Muscle of leg (tissue), 11 donors: ENCODE data around the gene KRTAP10-11. TPM values are rescaled to one million over a fixed set of nuclear protein-coding genes. Genes with fewer than 3 reads are reported as not detected.

Experiments
- DNase-seq: peaks from one replicate; pipeline ENCODE4 v3.0.0; 2013
- H3K27ac ChIP-seq: one replicate; pipeline ENCODE4 v1.5.1; 2013; ENCODE audit warnings: mild to moderate bottlenecking, low read length, control low read depth
- H3K27me3 ChIP-seq: one replicate; pipeline ENCODE4 v1.6.1; 2013; ENCODE audit warnings: low read length; ENCODE audit not compliant: control insufficient read depth, insufficient read depth
- H3K36me3 ChIP-seq: one replicate; pipeline ENCODE4 v1.6.1; 2013; ENCODE audit warnings: low read length; ENCODE audit not compliant: control insufficient read depth, insufficient read depth
- H3K4me1 ChIP-seq: one replicate; pipeline ENCODE4 v1.6.1; 2013; ENCODE audit warnings: low read length; ENCODE audit not compliant: control insufficient read depth, insufficient read depth
- H3K4me3 ChIP-seq: one replicate; pipeline ENCODE4 v1.5.1; 2013; ENCODE audit warnings: low read length, control low read depth
- H3K9me3 ChIP-seq: replicated peaks from 2 replicates; pipeline ENCODE4 v1.6.1; 2013; ENCODE audit warnings: low read depth, low read length; ENCODE audit not compliant: control insufficient read depth
- WGBS: methylation state at CpG from one replicate; pipeline ENCODE4 v1.1.5; 2013; ENCODE audit warnings: missing lambda C conversion rate; ENCODE audit not compliant: insufficient coverage; 5-methylcytosine and 5-hydroxymethylcytosine counted together
- polyA plus RNA-seq, 8 donors: library from polyadenylated mRNA; unstranded; fragments of 120-200 nt; gene quantifications; one replicate each; pipeline versions ENCODE4 v1.2.1 to v1.2.3, GENCODE V29; 2013; ENCODE audit warnings: inconsistent platforms in 1 of 8, low replicate concordance in 1 of 8; ENCODE audit not compliant: insufficient read length in 8 of 8, insufficient read depth in 1 of 8
- total RNA-seq: library from RNA; stranded (reverse); fragments of 120-200 nt; gene quantifications from one replicate; pipeline ENCODE4 v1.2.4, GENCODE V29; 2013

Gene KRTAP10-11
- total and polyA plus RNA-seq, 9 donors, result not detected

GRCh38 chr21:44615466-44615865 lies 30.7 kb upstream of the KRTAP10-11 start:
- Histone ChIP-seq H3K4me3 (no peak overlapping the region), H3K9me3 (peaks cover 7% of the 10 kb centered on the region), H3K36me3 (no peaks in the 10 kb centered on the region), H3K27ac (no peak overlapping the region), H3K27me3 (peaks cover 11% of the 10 kb centered on the region), H3K4me1 (no peaks in the 10 kb centered on the region)
- 83% methylated on average over 3 of the region's 8 CpGs for WGBS
- DNase-seq, result no peak

GRCh38 chr21:44615911-44616590 lies 30.2 kb upstream of the KRTAP10-11 start:
- H3K4me1 ChIP-seq, result no peaks in the 10 kb centered on the region
- peaks cover 9% of the 10 kb centered on the region for H3K27me3 ChIP-seq
- no peak overlapping the region for H3K27ac ChIP-seq
- DNase-seq, result no peak
- H3K36me3 ChIP-seq, result no peaks in the 10 kb centered on the region
- peaks cover 4% of the 10 kb centered on the region for H3K9me3 ChIP-seq
- 75% methylated on average over 12 of the region's 17 CpGs for WGBS
- no peak overlapping the region for H3K4me3 ChIP-seq

- no peak for DNase-seq
- Histone ChIP-seq H3K36me3 (no peaks in the 10 kb centered on the region), H3K4me3 (no peak overlapping the region), H3K27ac (no peak overlapping the region), H3K4me1 (no peaks in the 10 kb centered on the region), H3K9me3 (peaks cover 2% of the 10 kb centered on the region), H3K27me3 (peaks cover 9% of the 10 kb centered on the region)
- WGBS, result 79% methylated on average over 16 of the region's 16 CpGs
These were observed 29.7 kb upstream of the KRTAP10-11 start for GRCh38 chr21:44616591-44616926.

GRCh38 chr21:44617071-44617501 lies 29.1 kb upstream of the KRTAP10-11 start:
- H3K4me1 ChIP-seq, result no peaks in the 10 kb centered on the region
- no peaks in the 10 kb centered on the region for H3K36me3 ChIP-seq
- peaks cover 9% of the 10 kb centered on the region for H3K27me3 ChIP-seq
- H3K9me3 ChIP-seq, result no peaks in the 10 kb centered on the region
- DNase-seq, result no peak
- H3K4me3 ChIP-seq, result no peak overlapping the region
- no peak overlapping the region for H3K27ac ChIP-seq
- WGBS, result 32% methylated on average over 7 of the region's 8 CpGs

GRCh38 chr21:44618504-44618903 lies 27.7 kb upstream of the KRTAP10-11 start:
- Histone ChIP-seq H3K9me3 (peaks cover 8% of the 10 kb centered on the region), H3K36me3 (no peaks in the 10 kb centered on the region), H3K27ac (no peak overlapping the region), H3K4me3 (no peak overlapping the region), H3K27me3 (peaks cover 9% of the 10 kb centered on the region), H3K4me1 (no peaks in the 10 kb centered on the region)
- peak; percentile 30 for DNase-seq
- WGBS, result no CpG with 5 or more reads among the region's 4 CpGs

- no peak overlapping the region for H3K4me3 ChIP-seq
- H3K27me3 ChIP-seq, result peaks cover 9% of the 10 kb centered on the region
- no peak overlapping the region for H3K27ac ChIP-seq
- H3K4me1 ChIP-seq, result no peaks in the 10 kb centered on the region
- H3K9me3 ChIP-seq, result peaks cover 8% of the 10 kb centered on the region
- no peaks in the 10 kb centered on the region for H3K36me3 ChIP-seq
- 89% methylated on average over 1 of the region's 3 CpGs for WGBS
- DNase-seq, result no peak
These were observed 27.3 kb upstream of the KRTAP10-11 start for GRCh38 chr21:44618909-44619308.

- WGBS, result 83% methylated on average over 6 of the region's 6 CpGs
- no peaks in the 10 kb centered on the region for H3K4me1 ChIP-seq
- no peak for DNase-seq
- no peaks in the 10 kb centered on the region for H3K36me3 ChIP-seq
- H3K9me3 ChIP-seq, result peaks cover 14% of the 10 kb centered on the region
- H3K27ac ChIP-seq, result no peak overlapping the region
- H3K27me3 ChIP-seq, result peaks cover 9% of the 10 kb centered on the region
- H3K4me3 ChIP-seq, result no peak overlapping the region
These were observed 26.3 kb upstream of the KRTAP10-11 start for GRCh38 chr21:44619886-44620285.

- Histone ChIP-seq H3K27me3 (peaks cover 3% of the 10 kb centered on the region), H3K4me3 (no peak overlapping the region), H3K4me1 (peaks cover 2% of the 10 kb centered on the region), H3K27ac (no peak overlapping the region), H3K9me3 (peaks cover 14% of the 10 kb centered on the region), H3K36me3 (no peaks in the 10 kb centered on the region)
- DNase-seq, result no peak
These were observed 22.6 kb upstream of the KRTAP10-11 start for GRCh38 chr21:44623575-44623974.

GRCh38 chr21:44625756-44626155 lies 20.5 kb upstream of the KRTAP10-11 start:
- no CpG with 5 or more reads among the region's 7 CpGs for WGBS
- no peak for DNase-seq
- Histone ChIP-seq H3K9me3 (peaks cover 14% of the 10 kb centered on the region), H3K27ac (no peak overlapping the region), H3K36me3 (no peaks in the 10 kb centered on the region), H3K4me1 (peaks cover 3% of the 10 kb centered on the region), H3K27me3 (peaks cover 6% of the 10 kb centered on the region), H3K4me3 (no peak overlapping the region)

- H3K4me1 ChIP-seq, result peaks cover 3% of the 10 kb centered on the region
- no peaks in the 10 kb centered on the region for H3K36me3 ChIP-seq
- peaks cover 6% of the 10 kb centered on the region for H3K27me3 ChIP-seq
- no peak overlapping the region for H3K27ac ChIP-seq
- DNase-seq, result no peak
- H3K4me3 ChIP-seq, result no peak overlapping the region
- peaks cover 15% of the 10 kb centered on the region for H3K9me3 ChIP-seq
- 81% methylated on average over 9 of the region's 10 CpGs for WGBS
These were observed 20.0 kb upstream of the KRTAP10-11 start for GRCh38 chr21:44626262-44626661.

GRCh38 chr21:44626673-44627143 lies 19.5 kb upstream of the KRTAP10-11 start, which contains the start of gene KRTAP10-9:
Gene KRTAP10-9 (plus strand): TSS chr21:44627093. CDS start chr21:44627172, 79 bp downstream.
- H3K36me3 ChIP-seq, result no peaks in the 10 kb centered on the region
- no peak for DNase-seq
- 58% methylated on average over 5 of the region's 7 CpGs for WGBS
- H3K27ac ChIP-seq, result no peak within 1 kb of the TSS
- peaks cover 3% of the 10 kb centered on the region for H3K4me1 ChIP-seq
- H3K4me3 ChIP-seq, result no peak within 1 kb of the TSS
- H3K9me3 ChIP-seq, result peaks cover 18% of the 10 kb centered on the region
- H3K27me3 ChIP-seq, result peaks cover 6% of the 10 kb centered on the region
